ENCODE results near the gene PPP1R12A. TPM values are rescaled to one million over a fixed set of nuclear protein-coding genes. Genes with fewer than 3 reads are reported as not detected.

The PPP1R12A gene
- total and polyA plus RNA-seq, 8 donors = 6.1 to 31.7 (median 14.8) TPM

DNA sequence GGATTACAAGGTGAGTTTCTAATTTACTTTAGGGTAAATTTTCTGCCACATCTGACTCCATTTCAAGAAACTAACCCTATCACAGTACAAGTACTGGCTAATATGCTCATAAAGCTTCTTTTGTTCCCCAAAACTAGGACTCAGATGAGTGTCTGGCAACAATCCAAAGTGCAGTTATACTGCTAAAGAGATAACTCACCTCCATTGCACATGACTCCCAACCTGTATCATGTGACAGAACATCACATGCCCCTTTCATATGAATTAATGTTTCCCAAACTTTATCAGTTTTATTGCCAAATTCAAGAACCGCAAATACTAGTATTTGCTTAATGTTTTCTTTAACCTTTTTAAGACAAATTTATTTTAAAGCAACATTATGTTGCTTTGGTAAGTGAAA is 3.9 kb upstream of the PPP1R12A start:
- ATAC-seq (no peak), FAIRE-seq (no peak), DNase-seq (no peak)
- Histone ChIP-seq H3K4me1 (peaks cover 0 to 10% (median 0%) of the 10 kb centered on the region in 3 donors), H3K36me3 (no peaks in the 10 kb centered on the region), H3K9me3 (no peaks in the 10 kb centered on the region), H3K4me3 (no peak overlapping the region), H3K27ac (no peak overlapping the region), H3K27me3 (no peaks in the 10 kb centered on the region)
- TF ChIP-seq CTCF (IDR thresholded peaks at IDR 0.05) = no peak
- 83 to 90% methylated on average over 1 of the region's 1 CpG for WGBS, 2 donors
- intact Hi-C loops (cut with DNase I) = no loop called here

DNA sequence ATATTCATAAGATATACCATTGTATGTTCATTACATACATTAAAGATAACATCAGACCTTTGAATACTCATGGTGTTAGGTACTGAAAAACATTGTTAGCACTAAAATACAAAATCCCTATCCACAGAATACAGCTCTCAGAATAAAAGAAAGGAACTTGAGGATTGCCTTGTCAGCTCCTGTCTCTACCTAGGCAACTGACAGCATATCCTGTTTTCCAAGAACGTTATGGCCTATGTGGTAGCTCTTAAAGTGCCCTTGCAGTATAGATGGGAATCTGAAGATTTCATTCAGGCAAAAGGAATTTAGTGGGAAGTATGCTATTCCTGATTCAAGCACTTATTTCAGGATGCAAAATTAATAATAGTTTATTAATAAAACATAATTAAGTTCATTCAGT is 1.8 kb upstream of the PPP1R12A start:
- H3K4me1 ChIP-seq = peaks cover 0 to 22% (median 12%) of the 10 kb centered on the region in 3 donors
- no peak for TF ChIP-seq CTCF (IDR thresholded peaks at IDR 0.05)
- H3K36me3 ChIP-seq = no peaks in the 10 kb centered on the region
- 4 to 5% methylated on average over 1 of the region's 1 CpG for WGBS, 2 donors
- no peak overlapping the region for H3K27ac ChIP-seq
- no peaks in the 10 kb centered on the region for H3K9me3 ChIP-seq
- H3K27me3 ChIP-seq = no peaks in the 10 kb centered on the region
- no peak for ATAC-seq
- FAIRE-seq = no peak
- DNase-seq = no peak
- intact Hi-C loops (cut with DNase I) = no loop called here
- H3K4me3 ChIP-seq = no peak overlapping the region

- Histone ChIP-seq H3K9me3 (no peaks in the 10 kb centered on the region), H3K4me3 (peak overlapping the region; percentile 42 to 89 (median 78)), H3K36me3 (no peaks in the 10 kb centered on the region), H3K27ac (peak overlapping the region; percentile 87 to 93 (median 88)), H3K4me1 (peaks cover 0 to 22% (median 12%) of the 10 kb centered on the region in 3 donors), H3K27me3 (no peaks in the 10 kb centered on the region)
- DNase-seq = no peak
- TF ChIP-seq CTCF (IDR thresholded peaks at IDR 0.05) = no peak
- ATAC-seq = peak in 2 of 4 donors; percentile 6 to 7
- 5 to 6% methylated on average over 10 of the region's 10 CpGs for WGBS, 2 donors
- intact Hi-C loops (cut with DNase I) = no loop called here
- FAIRE-seq = peak; percentile 32
Measured at GRCh38 chr12:79935624-79936345, 888 bp upstream of the PPP1R12A start.

DNA sequence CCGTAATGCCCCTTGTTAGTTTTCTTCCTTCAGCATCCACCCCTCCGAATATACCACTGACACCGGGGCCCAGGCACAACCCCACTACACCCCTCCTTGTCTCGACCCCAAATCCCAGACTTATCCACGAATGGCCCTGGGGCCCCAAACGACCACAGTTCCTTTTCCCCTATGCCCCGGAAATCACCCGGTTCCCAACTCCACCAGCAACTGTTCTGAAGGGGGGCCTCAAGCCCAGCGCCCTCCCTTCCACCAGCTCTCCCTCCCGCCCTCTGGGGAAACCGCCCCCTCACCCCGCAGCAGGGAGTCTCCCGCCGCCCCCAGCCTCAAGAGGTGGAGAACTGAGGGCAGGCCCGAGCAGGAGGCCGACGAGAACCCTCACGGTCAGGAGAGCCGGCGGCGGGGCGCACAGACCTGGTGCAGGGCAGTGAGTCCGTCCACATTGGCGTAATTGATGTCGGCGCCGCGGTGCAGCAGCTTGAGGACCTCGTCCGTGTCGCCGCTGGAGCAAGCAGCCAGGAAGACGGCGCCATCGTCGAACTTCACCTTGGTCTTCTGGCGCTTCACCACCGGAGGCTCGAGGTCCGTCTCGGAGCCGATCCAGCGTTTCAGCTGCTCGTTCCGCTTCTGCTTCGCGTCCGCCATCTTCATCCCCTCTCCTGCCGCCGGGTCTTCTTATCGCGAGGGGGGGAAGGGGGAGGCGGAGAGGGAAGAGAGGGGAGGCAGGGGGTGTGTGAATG is 446 bp downstream of the PPP1R12A start:
- ATAC-seq (peak; percentile 22 to 59 (median 37)), DNase-seq (peak in 3 of 6 donors; percentile 16 to 86 (median 75)), FAIRE-seq (no peak)
- Histone ChIP-seq H3K4me1 (peaks cover 0 to 22% (median 12%) of the 10 kb centered on the region in 3 donors), H3K27ac (peak overlapping the region; percentile 87 to 93 (median 88)), H3K36me3 (no peaks in the 10 kb centered on the region), H3K9me3 (no peaks in the 10 kb centered on the region), H3K27me3 (no peaks in the 10 kb centered on the region), H3K4me3 (peak overlapping the region; percentile 42 to 89 (median 78))
- WGBS, 2 donors = 1% methylated on average over 44 to 53 of the region's 53 CpGs
- no peak for TF ChIP-seq CTCF (IDR thresholded peaks at IDR 0.05)
- intact Hi-C loops (cut with DNase I) = no loop called here
